Transverse colon (tissue), 4 donors: ENCODE data around the gene DHRS12.

Experiments used
- CTCF ChIP-seq, 5 experiments: fragments of 200-600 bp in 3 of 5; fragments of 450-650 bp in 2 of 5; sonication (generic) in 3 of 5; IDR thresholded peaks; 1 replicate in 2 of 5; 2 replicates in 3 of 5; pipeline ENCODE4 v1.5.1; 2016 to 2017; ENCODE audit warnings: antibody characterized with exemption in 5 of 5, inconsistent platforms in 3 of 5, mild to moderate bottlenecking in 2 of 5, moderate library complexity in 1 of 5
- POLR2A ChIP-seq: fragments of 450-650 bp; IDR thresholded peaks from one replicate; pipeline ENCODE4 v1.6.1; 2016; ENCODE audit warnings: antibody characterized with exemption, mild to moderate bottlenecking, moderate library complexity
- POLR2AphosphoS5 ChIP-seq, 3 donors: sonication (generic); formaldehyde crosslinking; IDR thresholded peaks; one replicate each; pipeline ENCODE4 v1.6.1; 2016; ENCODE audit warnings: antibody characterized with exemption in 3 of 3

- TF ChIP-seq CTCF (IDR thresholded peaks at IDR 0.05) (no peak), POLR2AphosphoS5 (IDR thresholded peaks at IDR 0.05) (no peak), POLR2A (no peak)
These were observed 38.8 kb downstream of the DHRS12 start for GRCh38 chr13:51765142-51765515.
